Uterus (tissue), 4 donors: ENCODE data around the gene ZFP2. TPM values are rescaled to one million over a fixed set of nuclear protein-coding genes. Genes with fewer than 3 reads are reported as not detected.

Experiments used
- DNase-seq, 2 donors: peaks; one replicate each; pipeline ENCODE4 v3.0.0-alpha.2; 2019 to 2020
- H3K27ac ChIP-seq, 2 donors: fragments of 200-600 bp; sonication (generic); 1 replicate in 1 of 2; 2 replicates in 1 of 2; pipeline ENCODE4 v1.5.1; 2016 to 2018
- H3K27me3 ChIP-seq, 2 donors: fragments of 200-600 bp; sonication (generic); one replicate each; pipeline ENCODE4 v1.5.1; 2018 to 2019; ENCODE audit warnings: control low read depth in 1 of 2
- H3K36me3 ChIP-seq, 2 donors: fragments of 200-600 bp; sonication (generic); one replicate each; pipeline ENCODE4 v1.5.1; 2019; ENCODE audit warnings: control low read depth in 1 of 2
- H3K4me1 ChIP-seq, 2 donors: fragments of 200-600 bp; sonication (generic); one replicate each; pipeline ENCODE4 v1.5.1; 2018 to 2019; ENCODE audit warnings: control low read depth in 1 of 2
- H3K4me3 ChIP-seq, 2 donors: fragments of 200-600 bp; sonication (generic); 1 replicate in 1 of 2; 2 replicates in 1 of 2; pipeline ENCODE4 v1.5.1; 2018 to 2019; ENCODE audit warnings: mild to moderate bottlenecking in 1 of 2
- H3K9me3 ChIP-seq, 2 donors: fragments of 200-600 bp; sonication (generic); one replicate each; pipeline ENCODE4 v1.5.1; 2019; ENCODE audit warnings: control low read depth in 1 of 2
- POLR2A ChIP-seq, 2 donors: fragments of 450-650 bp; IDR thresholded peaks; one replicate each; pipeline ENCODE4 v1.6.1; 2016; ENCODE audit warnings: antibody characterized with exemption in 2 of 2, mild to moderate bottlenecking in 1 of 2, moderate library complexity in 1 of 2
- intact Hi-C: fragments of 100-400 bp; cut with DNase I; formaldehyde crosslinking; loops from one replicate; pipeline ENCODE4 v1.15.1; 2023; ENCODE audit warnings: low total_unique reads
- total RNA-seq, 4 donors: library from RNA; depleted of rRNA in 3 of 4; stranded (reverse); fragments of >200 nt in 3 of 4; gene quantifications; one replicate each; pipeline versions ENCODE4 v1.1.0 to v1.2.4, GENCODE V29; 2014 to 2023
- TF ChIP-seq, protein P1 (sequence below), 4 experiments: fragments of 200-600 bp in 2 of 4; fragments of 450-650 bp in 2 of 4; sonication (generic) in 2 of 4; IDR thresholded peaks; one replicate each; pipeline ENCODE4 v1.5.1; 2016 to 2019; ENCODE audit warnings: antibody characterized with exemption in 4 of 4, mild to moderate bottlenecking in 2 of 4, moderate library complexity in 1 of 4
- donor health status: DM: yes; HTN: yes; CAD: no.

Gene ZFP2
- total RNA-seq, 4 donors from 2014 or later = 0.26 to 8.4 (median 3.7) TPM

DNA sequence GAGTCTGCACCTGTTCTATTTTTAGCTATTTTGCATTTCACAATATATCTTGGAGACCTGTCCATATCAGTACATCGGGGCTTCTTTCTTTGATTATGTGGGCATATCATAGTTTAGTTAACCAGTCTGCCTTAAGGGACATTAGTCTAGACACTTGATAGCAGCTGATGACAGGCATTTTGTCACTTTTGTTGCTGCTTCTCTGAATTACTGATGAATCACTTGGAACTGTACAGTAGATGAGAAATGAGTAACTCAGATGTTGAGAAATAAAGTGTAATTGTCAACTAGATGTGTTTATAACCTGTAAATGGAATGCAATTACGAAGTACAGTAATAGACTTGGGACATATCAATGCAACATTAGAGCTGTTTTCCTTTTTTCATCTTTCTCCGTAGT, 7.1 kb downstream of the ZFP2 start:
- TF ChIP-seq, protein P1, sequence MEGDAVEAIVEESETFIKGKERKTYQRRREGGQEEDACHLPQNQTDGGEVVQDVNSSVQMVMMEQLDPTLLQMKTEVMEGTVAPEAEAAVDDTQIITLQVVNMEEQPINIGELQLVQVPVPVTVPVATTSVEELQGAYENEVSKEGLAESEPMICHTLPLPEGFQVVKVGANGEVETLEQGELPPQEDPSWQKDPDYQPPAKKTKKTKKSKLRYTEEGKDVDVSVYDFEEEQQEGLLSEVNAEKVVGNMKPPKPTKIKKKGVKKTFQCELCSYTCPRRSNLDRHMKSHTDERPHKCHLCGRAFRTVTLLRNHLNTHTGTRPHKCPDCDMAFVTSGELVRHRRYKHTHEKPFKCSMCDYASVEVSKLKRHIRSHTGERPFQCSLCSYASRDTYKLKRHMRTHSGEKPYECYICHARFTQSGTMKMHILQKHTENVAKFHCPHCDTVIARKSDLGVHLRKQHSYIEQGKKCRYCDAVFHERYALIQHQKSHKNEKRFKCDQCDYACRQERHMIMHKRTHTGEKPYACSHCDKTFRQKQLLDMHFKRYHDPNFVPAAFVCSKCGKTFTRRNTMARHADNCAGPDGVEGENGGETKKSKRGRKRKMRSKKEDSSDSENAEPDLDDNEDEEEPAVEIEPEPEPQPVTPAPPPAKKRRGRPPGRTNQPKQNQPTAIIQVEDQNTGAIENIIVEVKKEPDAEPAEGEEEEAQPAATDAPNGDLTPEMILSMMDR (IDR thresholded peaks at IDR 0.05) = no peak
- TF ChIP-seq POLR2A (IDR thresholded peaks at IDR 0.05) = no peak
- no peaks in the 10 kb centered on the region for H3K36me3 ChIP-seq
- no peaks in the 10 kb centered on the region for H3K27me3 ChIP-seq
- H3K4me1 ChIP-seq = no peaks in the 10 kb centered on the region
- no peak overlapping the region for H3K4me3 ChIP-seq
- intact Hi-C loops = no loop called here
- no peak overlapping the region for H3K27ac ChIP-seq
- H3K9me3 ChIP-seq = no peaks in the 10 kb centered on the region
- DNase-seq = no peak

DNA sequence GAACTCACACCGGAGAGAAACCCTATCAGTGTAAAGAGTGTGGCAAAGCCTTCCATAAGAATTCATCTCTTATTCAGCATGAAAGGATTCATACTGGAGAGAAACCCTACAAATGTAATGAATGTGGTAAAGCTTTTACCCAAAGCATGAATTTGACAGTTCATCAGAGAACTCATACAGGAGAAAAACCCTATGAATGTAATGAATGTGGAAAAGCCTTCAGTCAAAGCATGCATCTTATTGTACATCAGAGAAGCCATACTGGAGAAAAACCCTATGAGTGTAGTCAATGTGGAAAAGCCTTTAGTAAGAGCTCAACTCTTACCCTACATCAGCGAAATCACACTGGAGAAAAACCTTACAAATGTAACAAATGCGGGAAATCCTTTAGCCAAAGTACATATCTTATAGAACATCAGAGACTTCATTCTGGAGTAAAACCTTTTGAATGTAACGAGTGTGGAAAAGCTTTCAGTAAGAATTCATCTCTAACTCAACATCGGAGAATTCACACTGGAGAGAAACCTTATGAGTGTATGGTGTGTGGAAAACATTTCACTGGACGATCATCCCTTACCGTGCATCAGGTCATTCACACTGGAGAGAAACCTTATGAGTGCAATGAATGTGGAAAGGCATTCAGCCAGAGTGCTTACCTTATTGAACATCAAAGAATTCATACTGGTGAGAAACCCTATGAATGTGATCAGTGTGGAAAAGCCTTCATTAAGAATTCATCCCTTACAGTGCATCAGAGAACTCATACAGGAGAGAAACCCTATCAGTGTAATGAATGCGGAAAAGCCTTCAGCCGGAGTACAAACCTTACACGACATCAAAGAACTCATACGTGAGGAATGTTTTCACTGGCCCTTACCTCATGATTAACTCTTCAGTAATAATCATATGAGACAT, 36.4 kb downstream of the ZFP2 start:
- Histone ChIP-seq H3K4me3 (no peak overlapping the region), H3K9me3 (peaks cover 0 to 79% of the 10 kb centered on the region in 2 donors), H3K27me3 (no peaks in the 10 kb centered on the region), H3K36me3 (no peaks in the 10 kb centered on the region), H3K27ac (no peak overlapping the region), H3K4me1 (no peaks in the 10 kb centered on the region)
- intact Hi-C loops = no loop called here
- no peak for DNase-seq
- no peak for TF ChIP-seq POLR2A (IDR thresholded peaks at IDR 0.05)
- TF ChIP-seq, protein P1 (IDR thresholded peaks at IDR 0.05) = no peak

DNA sequence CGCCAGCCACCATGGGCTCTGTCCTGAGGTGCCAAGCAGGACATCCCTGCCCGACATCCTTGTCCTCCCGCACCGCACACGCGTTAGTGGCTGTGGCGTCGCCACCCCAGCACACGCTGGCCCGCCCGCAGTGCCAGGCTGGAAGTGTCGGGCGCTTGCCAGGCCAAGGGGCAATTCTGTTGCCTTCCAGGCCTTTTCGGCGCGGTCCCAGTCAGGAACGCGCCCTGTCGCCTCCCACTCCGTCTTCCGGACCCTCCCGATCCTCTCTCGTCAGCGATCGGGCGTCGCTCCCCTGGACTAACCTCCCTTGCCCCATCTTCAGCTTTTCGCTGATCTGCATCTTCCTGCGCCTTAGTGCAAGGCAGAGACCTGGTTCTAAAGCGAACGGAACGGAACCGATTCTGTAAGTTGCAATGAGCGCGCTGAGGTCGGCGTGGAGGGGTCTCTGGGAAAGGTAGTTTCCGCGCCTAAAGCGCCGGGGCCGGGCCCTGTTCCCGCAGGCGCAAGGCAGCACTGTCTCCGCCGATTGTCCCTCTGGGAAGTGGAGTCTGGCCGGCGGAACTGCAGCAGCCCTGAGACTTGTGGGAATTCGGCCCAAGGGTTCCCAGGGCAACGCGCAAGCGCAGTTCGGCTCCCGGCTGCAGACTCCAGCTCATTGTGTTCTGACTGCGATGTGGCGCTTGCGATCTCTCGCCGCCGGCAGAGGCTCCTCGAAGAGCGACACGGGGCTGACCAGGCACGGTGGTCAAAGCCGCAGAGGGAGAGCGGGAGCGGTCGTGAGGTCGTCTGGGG, 45.1 kb downstream of the ZFP2 start, which contains the start of gene ZNF454:
Gene ZNF454, plus strand, starts transcription at position 630 of the 792 bp plus-strand sequence. CDS start 1,594 bp downstream, outside the sequence.
- Histone ChIP-seq H3K9me3 (peaks cover 0 to 10% of the 10 kb centered on the region in 2 donors), H3K27me3 (no peaks in the 10 kb centered on the region), H3K27ac (peak within 1 kb of the TSS; percentile 59 to 78), H3K4me1 (peaks cover 0 to 5% of the 10 kb centered on the region in 2 donors), H3K36me3 (no peaks in the 10 kb centered on the region), H3K4me3 (peak within 1 kb of the TSS; percentile 60 to 73)
- peak; percentile 93 to 95 for DNase-seq
- intact Hi-C loops = no loop called here
- TF ChIP-seq, protein P1 (IDR thresholded peaks at IDR 0.05) = no peak
- TF ChIP-seq POLR2A (IDR thresholded peaks at IDR 0.05) = peak in 1 of 2 donors; percentile 41

DNA sequence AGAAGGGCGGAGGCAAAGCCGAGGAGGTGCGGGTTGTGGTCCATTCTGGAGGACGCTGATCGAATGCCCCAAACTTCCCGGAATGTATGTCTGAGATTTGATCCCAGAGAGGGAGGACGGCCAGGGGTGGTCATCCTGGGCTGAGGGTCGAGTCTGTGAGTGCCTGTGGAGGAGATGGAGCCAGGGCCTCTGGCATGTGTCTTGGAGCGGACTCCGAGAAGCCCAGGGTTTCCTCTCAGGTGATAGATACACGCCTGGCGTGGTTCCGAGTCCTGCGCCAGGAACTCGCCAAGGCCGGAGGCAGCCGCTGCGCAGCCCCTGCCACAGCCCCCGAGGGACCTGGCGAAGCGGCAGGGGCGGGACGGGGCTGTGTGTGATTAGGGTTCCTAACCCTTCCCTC, 45.6 kb downstream of the ZFP2 start:
- DNase-seq = peak; percentile 32 to 37
- Histone ChIP-seq H3K36me3 (no peaks in the 10 kb centered on the region), H3K4me1 (peaks cover 0 to 5% of the 10 kb centered on the region in 2 donors), H3K27ac (peak overlapping the region; percentile 25 to 39), H3K9me3 (peaks cover 0 to 6% of the 10 kb centered on the region in 2 donors), H3K4me3 (peak overlapping the region; percentile 60 to 73), H3K27me3 (no peaks in the 10 kb centered on the region)
- TF ChIP-seq POLR2A (IDR thresholded peaks at IDR 0.05) = no peak
- TF ChIP-seq, protein P1 (IDR thresholded peaks at IDR 0.05) = no peak
- intact Hi-C loops = no loop called here
